H9 (cell line): ENCODE results near the gene TAF1L. TPM values are rescaled to one million over a fixed set of nuclear protein-coding genes. Genes with fewer than 3 reads are reported as not detected.

Source experiments
- DNase-seq: peaks from one replicate; pipeline ENCODE4 v3.0.0-alpha.2; 2017
- H2AFZ ChIP-seq: one replicate; pipeline ENCODE4 v1.6.1; 2013; ENCODE audit warnings: mild to moderate bottlenecking, low read length, control low read depth, moderate library complexity
- H2AK5ac ChIP-seq: 2 replicates; pipeline ENCODE4 v1.6.1; 2013; ENCODE audit warnings: low read length, control low read depth, mixed read lengths; ENCODE audit not compliant: insufficient read length
- H2BK120ac ChIP-seq: one replicate; pipeline ENCODE4 v1.6.1; 2013; ENCODE audit warnings: low read depth, mild to moderate bottlenecking, low read length, control low read depth, inconsistent platforms; ENCODE audit not compliant: poor library complexity, severe bottlenecking
- H2BK12ac ChIP-seq: 2 replicates; pipeline ENCODE4 v1.6.1; 2013; ENCODE audit warnings: low read length, control low read depth, mixed read lengths, low read depth; ENCODE audit not compliant: insufficient read length
- H2BK15ac ChIP-seq: 2 replicates; pipeline ENCODE4 v1.6.1; 2013; ENCODE audit warnings: low read depth, low read length, control low read depth
- H2BK20ac ChIP-seq: one replicate; pipeline ENCODE4 v1.6.1; 2013; ENCODE audit warnings: low read depth, mild to moderate bottlenecking, low read length, control low read depth, inconsistent platforms; ENCODE audit not compliant: poor library complexity, severe bottlenecking
- H2BK5ac ChIP-seq: 2 replicates; pipeline ENCODE4 v1.6.1; 2013; ENCODE audit warnings: low read length, control low read depth, mixed read lengths; ENCODE audit not compliant: insufficient read length
- H3K14ac ChIP-seq: 2 replicates; pipeline ENCODE4 v1.6.1; 2013; ENCODE audit warnings: low read length, control low read depth; ENCODE audit not compliant: insufficient read depth
- H3K18ac ChIP-seq: 2 replicates; pipeline ENCODE4 v1.6.1; 2013; ENCODE audit warnings: low read depth, mild to moderate bottlenecking, mixed read lengths, low read length, control low read depth; ENCODE audit not compliant: insufficient read length
- H3K23ac ChIP-seq: 2 replicates; pipeline ENCODE4 v1.6.1; 2013; ENCODE audit warnings: low read length, control low read depth, mixed read lengths, low read depth; ENCODE audit not compliant: insufficient read length
- H3K23me2 ChIP-seq: 2 replicates; pipeline ENCODE4 v1.6.1; 2013; ENCODE audit warnings: low read depth, mild to moderate bottlenecking, mixed read lengths, low read length, control low read depth; ENCODE audit not compliant: insufficient read length, poor library complexity, severe bottlenecking
- H3K27ac ChIP-seq: 2 replicates; pipeline ENCODE4 v1.5.1; 2013; ENCODE audit warnings: low read length, control low read depth, mixed read lengths, low read depth; ENCODE audit not compliant: insufficient read length
- H3K27me3 ChIP-seq: 2 replicates; pipeline ENCODE4 v1.6.1; 2013; ENCODE audit warnings: low read length, control low read depth, inconsistent platforms; ENCODE audit not compliant: insufficient read depth
- H3K4ac ChIP-seq: 2 replicates; pipeline ENCODE4 v1.6.1; 2013; ENCODE audit warnings: low read depth, mild to moderate bottlenecking, control low read depth, inconsistent platforms, low read length, moderate library complexity
- H3K4me1 ChIP-seq: 2 replicates; pipeline ENCODE4 v1.6.1; 2013; ENCODE audit warnings: low read length, control low read depth, inconsistent platforms; ENCODE audit not compliant: insufficient read depth
- H3K4me2 ChIP-seq: 2 replicates; pipeline ENCODE4 v1.6.1; 2013; ENCODE audit warnings: low read length, control low read depth, mixed read lengths; ENCODE audit not compliant: insufficient read length, insufficient read depth
- H3K56ac ChIP-seq: 2 replicates; pipeline ENCODE4 v1.6.1; 2013; ENCODE audit warnings: low read depth, mild to moderate bottlenecking, mixed read lengths, low read length, control low read depth; ENCODE audit not compliant: insufficient read length
- H3K79me1 ChIP-seq: 2 replicates; pipeline ENCODE4 v1.6.1; 2013; ENCODE audit warnings: low read depth, mild to moderate bottlenecking, moderate library complexity, low read length, control low read depth, inconsistent platforms; ENCODE audit not compliant: insufficient read depth, poor library complexity, severe bottlenecking
- H3K79me2 ChIP-seq: 2 replicates; pipeline ENCODE4 v1.6.1; 2013; ENCODE audit warnings: low read length, control low read depth, inconsistent platforms; ENCODE audit not compliant: insufficient read depth
- H3K9ac ChIP-seq: 2 replicates; pipeline ENCODE4 v1.6.1; 2013; ENCODE audit warnings: low read length, control low read depth, mixed read lengths; ENCODE audit not compliant: insufficient read length; ENCODE audit errors: extremely low read depth
- H3K9me3 ChIP-seq: one replicate; pipeline ENCODE4 v1.6.1; 2013; ENCODE audit warnings: low read depth, low read length, inconsistent platforms; ENCODE audit not compliant: control insufficient read depth
- H3T11ph ChIP-seq: one replicate; pipeline ENCODE4 v1.6.1; 2013; ENCODE audit warnings: mild to moderate bottlenecking, low read length, control low read depth, inconsistent platforms
- H4K20me1 ChIP-seq: one replicate; pipeline ENCODE4 v1.6.1; 2013; ENCODE audit not compliant: control insufficient read depth, insufficient read length, insufficient read depth
- H4K5ac ChIP-seq: 2 replicates; pipeline ENCODE4 v1.6.1; 2013; ENCODE audit warnings: low read depth, mild to moderate bottlenecking, mixed read lengths, low read length, control low read depth; ENCODE audit not compliant: insufficient read length
- H4K8ac ChIP-seq: replicated peaks from 2 replicates; pipeline ENCODE4 v1.6.1; 2013; ENCODE audit warnings: low read length, control low read depth, mixed read lengths, low read depth; ENCODE audit not compliant: insufficient read length
- H4K91ac ChIP-seq: 2 replicates; pipeline ENCODE4 v1.6.1; 2013; ENCODE audit warnings: low read depth, mild to moderate bottlenecking, moderate library complexity, mixed read lengths, low read length, control low read depth; ENCODE audit not compliant: insufficient read length
- H3K27ac Mint-ChIP-seq, 3 experiments: 2 replicates in 2 of 3; 3 replicates in 1 of 3; pipeline ENCODE4 v1.8.0; 2020 to 2021; ENCODE audit warnings: mixed read lengths in 3 of 3, mild to moderate bottlenecking in 1 of 3, moderate library complexity in 1 of 3
- H3K27me3 Mint-ChIP-seq: 2 replicates; pipeline ENCODE4 v1.8.0; 2021; ENCODE audit warnings: low read depth, mild to moderate bottlenecking, moderate library complexity, mixed read lengths
- H3K36me3 Mint-ChIP-seq, 3 experiments: 2 replicates in 2 of 3; 3 replicates in 1 of 3; pipeline ENCODE4 v1.8.0; 2020 to 2021; ENCODE audit warnings: low read depth in 3 of 3, mixed read lengths in 3 of 3; ENCODE audit not compliant: insufficient read depth in 1 of 3
- H3K4me1 Mint-ChIP-seq, 2 experiments: 2 replicates each; pipeline ENCODE4 v1.8.0; 2020; ENCODE audit warnings: mixed read lengths in 2 of 2
- H3K4me3 Mint-ChIP-seq, 2 experiments: 2 replicates in 1 of 2; 3 replicates in 1 of 2; pipeline ENCODE4 v1.8.0; 2020 to 2021; ENCODE audit warnings: mild to moderate bottlenecking in 2 of 2, mixed read lengths in 2 of 2, moderate library complexity in 1 of 2
- H3K9me3 Mint-ChIP-seq, 2 experiments: 2 replicates in 1 of 2; 3 replicates in 1 of 2; pipeline ENCODE4 v1.8.0; 2020; ENCODE audit warnings: mild to moderate bottlenecking in 2 of 2, mixed read lengths in 2 of 2, moderate library complexity in 1 of 2
- CTCF ChIP-seq: fragments of 200-600 bp; sonication (generic); conservative IDR thresholded peaks from 3 replicates; pipeline ENCODE4 v1.8.0; 2021; ENCODE audit warnings: antibody characterized with exemption, mild to moderate bottlenecking
- WGBS: extraction: QIAGEN DNeasy Blood & Tissue Kit; methylation state at CpG from one replicate; pipeline ENCODE4 v1.1.7; 2013; ENCODE audit warnings: missing lambda C conversion rate, low lambda C conversion rate, mixed read lengths; ENCODE audit not compliant: insufficient read length; ENCODE audit errors: extremely low coverage; 5-methylcytosine and 5-hydroxymethylcytosine counted together
- total RNA-seq: library from RNA; stranded (reverse); gene quantifications from 2 replicates; pipeline ENCODE4 v1.2.1, GENCODE V29; 2021

Gene TAF1L
- total RNA-seq, 1 experiment from 2014 or later = not detected

GRCh38 chr9:32672469-32672868, 37.0 kb upstream of the TAF1L start:
- Histone ChIP-seq H3K79me1 (no peaks in the 10 kb centered on the region), H3K18ac (no peak overlapping the region), H3K4ac (no peak overlapping the region), H3K9ac (no peak overlapping the region), H2BK5ac (no peak overlapping the region), H2AK5ac (no peak overlapping the region), H2BK20ac (no peak overlapping the region), H3K56ac (no peak overlapping the region), H4K91ac (no peak overlapping the region), H2BK15ac (no peak overlapping the region), H4K8ac (no peak overlapping the region), H3K23me2 (no peaks in the 10 kb centered on the region), H3K23ac (no peak overlapping the region), H4K20me1 (no peaks in the 10 kb centered on the region), H3K14ac (no peak overlapping the region), H3T11ph (no peak overlapping the region), H3K9me3 (no peaks in the 10 kb centered on the region), H3K27me3 (no peaks in the 10 kb centered on the region; the same call in 1 of the 2 replicates), H3K4me2 (no peak overlapping the region), H3K27ac (no peak overlapping the region), H2BK120ac (no peak overlapping the region), H2BK12ac (no peak overlapping the region), H2AFZ (no peak overlapping the region), H4K5ac (no peak overlapping the region), H3K4me1 (no peaks in the 10 kb centered on the region), H3K79me2 (no peaks in the 10 kb centered on the region)
- no peaks in the 10 kb centered on the region; a peak in 1 of 7 replicates for H3K36me3 Mint-ChIP-seq
- peaks cover 0 to 84% of the 10 kb centered on the region in 2 experiments; a peak in 3 of 5 replicates for H3K9me3 Mint-ChIP-seq
- WGBS = no CpG with 5 or more reads among the region's 6 CpGs
- H3K27me3 Mint-ChIP-seq = no peaks in the 10 kb centered on the region; the same call in none of the 2 replicates
- DNase-seq = no peak
- H3K27ac Mint-ChIP-seq = no peak overlapping the region
- TF ChIP-seq CTCF = no peak
- H3K4me1 Mint-ChIP-seq = no peaks in the 10 kb centered on the region
- H3K4me3 Mint-ChIP-seq = no peak overlapping the region
